Measurements from ENCODE around the gene COL23A1.

COL23A1 gene

DNA sequence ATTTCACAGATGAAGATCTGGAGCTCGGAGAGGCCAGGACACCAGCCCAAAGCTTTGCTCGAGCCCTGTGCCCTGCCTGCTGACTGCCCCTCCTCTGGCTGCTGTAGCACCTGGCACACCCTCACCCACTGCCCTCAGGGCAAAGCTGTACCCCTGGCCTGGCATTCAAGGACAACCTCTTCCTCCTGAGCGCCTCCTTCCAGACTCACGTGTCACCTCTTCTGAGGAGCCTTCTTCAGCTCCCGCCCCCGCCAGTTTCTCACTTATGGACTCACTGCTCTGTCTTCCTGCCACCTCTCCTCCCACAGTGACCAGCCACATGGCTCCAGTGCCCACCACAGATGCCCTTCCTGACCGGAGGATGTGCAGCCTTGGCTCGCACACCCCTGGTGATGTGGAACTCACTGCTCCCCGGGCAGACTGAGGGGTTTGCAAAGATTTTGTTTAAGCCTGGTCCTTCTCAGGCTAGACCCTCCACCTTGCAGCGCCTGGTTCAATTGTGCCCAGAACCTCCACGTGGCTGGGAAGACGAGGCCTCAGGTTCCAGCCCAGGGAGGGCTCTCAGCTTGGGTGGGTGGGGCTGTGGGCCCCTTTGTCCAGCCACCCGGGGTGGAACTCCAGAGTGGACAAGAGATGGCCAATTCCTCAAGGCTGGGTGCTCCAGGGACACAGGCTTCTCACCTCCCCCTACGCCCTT lies 311.0 kb downstream of the COL23A1 start:
- TF ChIP-seq, protein P1, sequence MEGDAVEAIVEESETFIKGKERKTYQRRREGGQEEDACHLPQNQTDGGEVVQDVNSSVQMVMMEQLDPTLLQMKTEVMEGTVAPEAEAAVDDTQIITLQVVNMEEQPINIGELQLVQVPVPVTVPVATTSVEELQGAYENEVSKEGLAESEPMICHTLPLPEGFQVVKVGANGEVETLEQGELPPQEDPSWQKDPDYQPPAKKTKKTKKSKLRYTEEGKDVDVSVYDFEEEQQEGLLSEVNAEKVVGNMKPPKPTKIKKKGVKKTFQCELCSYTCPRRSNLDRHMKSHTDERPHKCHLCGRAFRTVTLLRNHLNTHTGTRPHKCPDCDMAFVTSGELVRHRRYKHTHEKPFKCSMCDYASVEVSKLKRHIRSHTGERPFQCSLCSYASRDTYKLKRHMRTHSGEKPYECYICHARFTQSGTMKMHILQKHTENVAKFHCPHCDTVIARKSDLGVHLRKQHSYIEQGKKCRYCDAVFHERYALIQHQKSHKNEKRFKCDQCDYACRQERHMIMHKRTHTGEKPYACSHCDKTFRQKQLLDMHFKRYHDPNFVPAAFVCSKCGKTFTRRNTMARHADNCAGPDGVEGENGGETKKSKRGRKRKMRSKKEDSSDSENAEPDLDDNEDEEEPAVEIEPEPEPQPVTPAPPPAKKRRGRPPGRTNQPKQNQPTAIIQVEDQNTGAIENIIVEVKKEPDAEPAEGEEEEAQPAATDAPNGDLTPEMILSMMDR (conservative IDR thresholded peaks at IDR 0.05; ENCODE audit: low read depth, low read length): no peak
- H3K4me3 ChIP-seq (ENCODE audit: low read length): no peak overlapping the region
- no peak for DNase-seq (ENCODE audit: low read depth)

DNA sequence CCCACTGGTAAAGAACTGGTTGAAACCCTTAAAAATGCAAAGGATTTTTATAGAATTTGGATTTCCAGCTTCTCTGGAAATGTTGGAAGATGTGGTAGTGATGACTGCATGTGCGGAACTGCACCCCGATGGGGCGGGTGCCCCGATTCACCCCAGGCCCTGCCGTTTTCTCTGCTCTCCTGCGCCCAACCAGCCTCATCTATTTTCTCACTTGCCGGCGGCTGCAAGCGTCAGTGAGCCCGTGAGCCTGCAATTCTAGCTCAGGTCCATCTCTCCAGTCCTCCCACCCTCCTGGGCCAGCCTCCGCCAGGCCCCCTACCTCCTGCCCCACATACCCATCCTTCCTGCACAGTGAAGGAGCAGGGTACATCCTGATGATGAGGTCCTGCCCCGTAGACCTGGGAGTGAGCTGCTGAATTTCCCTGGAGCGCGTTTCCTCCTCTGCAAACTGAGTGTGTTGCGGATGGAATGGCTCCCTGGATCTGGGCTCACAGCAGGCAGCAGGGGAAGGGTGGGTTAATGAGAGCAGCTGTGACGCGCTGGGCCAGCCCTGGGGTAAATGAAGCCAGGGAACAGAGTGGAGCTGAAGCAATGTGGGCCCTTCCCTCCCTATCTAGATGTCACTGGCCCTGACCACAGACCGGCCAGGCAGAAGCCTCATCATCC lies 311.7 kb downstream of the COL23A1 start:
- DNase-seq (ENCODE audit: low read depth): no peak
- TF ChIP-seq, protein P1 (conservative IDR thresholded peaks at IDR 0.05; ENCODE audit: low read depth, low read length): no peak
- H3K4me3 ChIP-seq (ENCODE audit: low read length): no peak overlapping the region

GRCh38 chr5:178277866-178278265 lies 312.3 kb downstream of the COL23A1 start:
- TF ChIP-seq, protein P1 (conservative IDR thresholded peaks at IDR 0.05; ENCODE audit: low read depth, low read length): no peak

GRCh38 chr5:178277346-178277745 lies 312.8 kb downstream of the COL23A1 start:
- no peak overlapping the region for H3K4me3 ChIP-seq (ENCODE audit: low read length)
- no peak for DNase-seq (ENCODE audit: low read depth)
- TF ChIP-seq, protein P1 (conservative IDR thresholded peaks at IDR 0.05; ENCODE audit: low read depth, low read length): no peak

More at GRCh38 chr5:178277866-178278265, 312.3 kb downstream of the COL23A1 start:
- no peak for DNase-seq (ENCODE audit: low read depth)
- no peak overlapping the region for H3K4me3 ChIP-seq (ENCODE audit: low read length)

GRCh38 chr5:178274781-178275537 lies 315.2 kb downstream of the COL23A1 start:
- no peak for DNase-seq (ENCODE audit: low read depth)
- TF ChIP-seq, protein P1 (conservative IDR thresholded peaks at IDR 0.05; ENCODE audit: low read depth, low read length): no peak
- H3K4me3 ChIP-seq (ENCODE audit: low read length): no peak overlapping the region

DNA sequence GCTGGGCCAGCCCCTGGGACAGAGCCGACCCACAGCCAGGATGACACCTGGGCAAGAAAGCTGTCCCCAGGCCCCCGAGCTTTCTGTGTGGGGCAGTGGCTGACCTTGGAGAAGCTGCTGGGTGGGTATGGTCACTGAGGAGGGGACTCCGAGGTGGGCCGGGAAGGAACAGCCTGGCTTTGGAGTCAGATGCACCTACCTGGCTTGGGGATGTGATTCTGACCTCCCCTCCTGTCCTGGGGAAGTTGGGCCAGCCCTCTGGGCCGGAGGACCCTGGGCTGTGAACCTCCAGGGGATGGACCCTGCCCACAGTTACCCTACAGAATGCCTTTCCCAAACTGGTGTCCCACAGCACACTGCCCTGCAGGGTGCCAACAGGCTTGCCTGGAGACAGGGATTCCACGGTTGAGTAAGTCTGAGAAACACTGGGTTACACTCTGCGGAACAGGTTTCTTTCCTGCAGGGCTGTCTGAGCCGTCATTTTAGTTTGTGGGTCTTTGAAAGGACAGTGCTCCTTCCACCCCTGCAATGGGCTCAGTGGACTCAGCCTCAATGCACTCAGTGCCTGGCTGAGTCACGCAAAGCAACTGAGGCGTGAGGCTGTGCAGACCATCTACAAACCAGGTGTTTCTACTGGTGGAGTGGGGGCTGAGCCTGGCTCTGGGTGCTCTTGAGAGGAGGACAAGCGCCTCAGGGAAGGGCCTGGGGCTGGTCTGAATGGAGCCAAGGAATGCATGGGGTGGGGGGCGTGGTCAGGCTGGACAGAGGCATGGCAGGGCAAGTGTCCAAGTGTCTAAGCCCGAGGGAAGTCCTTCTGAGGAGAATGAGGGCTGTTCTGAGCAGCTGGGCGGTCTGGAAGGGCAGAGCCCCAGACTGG lies 316.3 kb downstream of the COL23A1 start:
- TF ChIP-seq, protein P1 (conservative IDR thresholded peaks at IDR 0.05; ENCODE audit: low read depth, low read length): no peak
- no peak overlapping the region for H3K4me3 ChIP-seq (ENCODE audit: low read length)
- DNase-seq (ENCODE audit: low read depth): no peak
